H9 (cell line): ENCODE results near the gene MS4A6E. TPM values are rescaled to one million over a fixed set of nuclear protein-coding genes. Genes with fewer than 3 reads are reported as not detected.

Source experiments
- DNase-seq: peaks from one replicate; pipeline ENCODE4 v3.0.0-alpha.2; 2017
- H2AFZ ChIP-seq: one replicate; pipeline ENCODE4 v1.6.1; 2013; ENCODE audit warnings: mild to moderate bottlenecking, low read length, control low read depth, moderate library complexity
- H2AK5ac ChIP-seq: 2 replicates; pipeline ENCODE4 v1.6.1; 2013; ENCODE audit warnings: low read length, control low read depth, mixed read lengths; ENCODE audit not compliant: insufficient read length
- H2BK120ac ChIP-seq: one replicate; pipeline ENCODE4 v1.6.1; 2013; ENCODE audit warnings: low read depth, mild to moderate bottlenecking, low read length, control low read depth, inconsistent platforms; ENCODE audit not compliant: poor library complexity, severe bottlenecking
- H2BK12ac ChIP-seq: 2 replicates; pipeline ENCODE4 v1.6.1; 2013; ENCODE audit warnings: low read length, control low read depth, mixed read lengths, low read depth; ENCODE audit not compliant: insufficient read length
- H2BK15ac ChIP-seq: 2 replicates; pipeline ENCODE4 v1.6.1; 2013; ENCODE audit warnings: low read depth, low read length, control low read depth
- H2BK20ac ChIP-seq: one replicate; pipeline ENCODE4 v1.6.1; 2013; ENCODE audit warnings: low read depth, mild to moderate bottlenecking, low read length, control low read depth, inconsistent platforms; ENCODE audit not compliant: poor library complexity, severe bottlenecking
- H2BK5ac ChIP-seq: 2 replicates; pipeline ENCODE4 v1.6.1; 2013; ENCODE audit warnings: low read length, control low read depth, mixed read lengths; ENCODE audit not compliant: insufficient read length
- H3K14ac ChIP-seq: 2 replicates; pipeline ENCODE4 v1.6.1; 2013; ENCODE audit warnings: low read length, control low read depth; ENCODE audit not compliant: insufficient read depth
- H3K18ac ChIP-seq: 2 replicates; pipeline ENCODE4 v1.6.1; 2013; ENCODE audit warnings: low read depth, mild to moderate bottlenecking, mixed read lengths, low read length, control low read depth; ENCODE audit not compliant: insufficient read length
- H3K23ac ChIP-seq: 2 replicates; pipeline ENCODE4 v1.6.1; 2013; ENCODE audit warnings: low read length, control low read depth, mixed read lengths, low read depth; ENCODE audit not compliant: insufficient read length
- H3K23me2 ChIP-seq: 2 replicates; pipeline ENCODE4 v1.6.1; 2013; ENCODE audit warnings: low read depth, mild to moderate bottlenecking, mixed read lengths, low read length, control low read depth; ENCODE audit not compliant: insufficient read length, poor library complexity, severe bottlenecking
- H3K27ac ChIP-seq: 2 replicates; pipeline ENCODE4 v1.5.1; 2013; ENCODE audit warnings: low read length, control low read depth, mixed read lengths, low read depth; ENCODE audit not compliant: insufficient read length
- H3K27me3 ChIP-seq: 2 replicates; pipeline ENCODE4 v1.6.1; 2013; ENCODE audit warnings: low read length, control low read depth, inconsistent platforms; ENCODE audit not compliant: insufficient read depth
- H3K4ac ChIP-seq: 2 replicates; pipeline ENCODE4 v1.6.1; 2013; ENCODE audit warnings: low read depth, mild to moderate bottlenecking, control low read depth, inconsistent platforms, low read length, moderate library complexity
- H3K4me1 ChIP-seq: 2 replicates; pipeline ENCODE4 v1.6.1; 2013; ENCODE audit warnings: low read length, control low read depth, inconsistent platforms; ENCODE audit not compliant: insufficient read depth
- H3K4me2 ChIP-seq: 2 replicates; pipeline ENCODE4 v1.6.1; 2013; ENCODE audit warnings: low read length, control low read depth, mixed read lengths; ENCODE audit not compliant: insufficient read length, insufficient read depth
- H3K56ac ChIP-seq: 2 replicates; pipeline ENCODE4 v1.6.1; 2013; ENCODE audit warnings: low read depth, mild to moderate bottlenecking, mixed read lengths, low read length, control low read depth; ENCODE audit not compliant: insufficient read length
- H3K79me1 ChIP-seq: 2 replicates; pipeline ENCODE4 v1.6.1; 2013; ENCODE audit warnings: low read depth, mild to moderate bottlenecking, moderate library complexity, low read length, control low read depth, inconsistent platforms; ENCODE audit not compliant: insufficient read depth, poor library complexity, severe bottlenecking
- H3K79me2 ChIP-seq: 2 replicates; pipeline ENCODE4 v1.6.1; 2013; ENCODE audit warnings: low read length, control low read depth, inconsistent platforms; ENCODE audit not compliant: insufficient read depth
- H3K9ac ChIP-seq: 2 replicates; pipeline ENCODE4 v1.6.1; 2013; ENCODE audit warnings: low read length, control low read depth, mixed read lengths; ENCODE audit not compliant: insufficient read length; ENCODE audit errors: extremely low read depth
- H3K9me3 ChIP-seq: one replicate; pipeline ENCODE4 v1.6.1; 2013; ENCODE audit warnings: low read depth, low read length, inconsistent platforms; ENCODE audit not compliant: control insufficient read depth
- H3T11ph ChIP-seq: one replicate; pipeline ENCODE4 v1.6.1; 2013; ENCODE audit warnings: mild to moderate bottlenecking, low read length, control low read depth, inconsistent platforms
- H4K20me1 ChIP-seq: one replicate; pipeline ENCODE4 v1.6.1; 2013; ENCODE audit not compliant: control insufficient read depth, insufficient read length, insufficient read depth
- H4K5ac ChIP-seq: 2 replicates; pipeline ENCODE4 v1.6.1; 2013; ENCODE audit warnings: low read depth, mild to moderate bottlenecking, mixed read lengths, low read length, control low read depth; ENCODE audit not compliant: insufficient read length
- H4K8ac ChIP-seq: replicated peaks from 2 replicates; pipeline ENCODE4 v1.6.1; 2013; ENCODE audit warnings: low read length, control low read depth, mixed read lengths, low read depth; ENCODE audit not compliant: insufficient read length
- H4K91ac ChIP-seq: 2 replicates; pipeline ENCODE4 v1.6.1; 2013; ENCODE audit warnings: low read depth, mild to moderate bottlenecking, moderate library complexity, mixed read lengths, low read length, control low read depth; ENCODE audit not compliant: insufficient read length
- H3K27ac Mint-ChIP-seq, 3 experiments: 2 replicates in 2 of 3; 3 replicates in 1 of 3; pipeline ENCODE4 v1.8.0; 2020 to 2021; ENCODE audit warnings: mixed read lengths in 3 of 3, mild to moderate bottlenecking in 1 of 3, moderate library complexity in 1 of 3
- H3K27me3 Mint-ChIP-seq: 2 replicates; pipeline ENCODE4 v1.8.0; 2021; ENCODE audit warnings: low read depth, mild to moderate bottlenecking, moderate library complexity, mixed read lengths
- H3K36me3 Mint-ChIP-seq, 3 experiments: 2 replicates in 2 of 3; 3 replicates in 1 of 3; pipeline ENCODE4 v1.8.0; 2020 to 2021; ENCODE audit warnings: low read depth in 3 of 3, mixed read lengths in 3 of 3; ENCODE audit not compliant: insufficient read depth in 1 of 3
- H3K4me1 Mint-ChIP-seq, 2 experiments: 2 replicates each; pipeline ENCODE4 v1.8.0; 2020; ENCODE audit warnings: mixed read lengths in 2 of 2
- H3K4me3 Mint-ChIP-seq, 2 experiments: 2 replicates in 1 of 2; 3 replicates in 1 of 2; pipeline ENCODE4 v1.8.0; 2020 to 2021; ENCODE audit warnings: mild to moderate bottlenecking in 2 of 2, mixed read lengths in 2 of 2, moderate library complexity in 1 of 2
- H3K9me3 Mint-ChIP-seq, 2 experiments: 2 replicates in 1 of 2; 3 replicates in 1 of 2; pipeline ENCODE4 v1.8.0; 2020; ENCODE audit warnings: mild to moderate bottlenecking in 2 of 2, mixed read lengths in 2 of 2, moderate library complexity in 1 of 2
- WGBS: extraction: QIAGEN DNeasy Blood & Tissue Kit; methylation state at CpG from one replicate; pipeline ENCODE4 v1.1.7; 2013; ENCODE audit warnings: missing lambda C conversion rate, low lambda C conversion rate, mixed read lengths; ENCODE audit not compliant: insufficient read length; ENCODE audit errors: extremely low coverage; 5-methylcytosine and 5-hydroxymethylcytosine counted together
- total RNA-seq: library from RNA; stranded (reverse); gene quantifications from 2 replicates; pipeline ENCODE4 v1.2.1, GENCODE V29; 2021
- TF ChIP-seq, protein P1 (sequence below): fragments of 200-600 bp; sonication (generic); conservative IDR thresholded peaks from 3 replicates; pipeline ENCODE4 v1.8.0; 2021; ENCODE audit warnings: antibody characterized with exemption, mild to moderate bottlenecking

Gene MS4A6E
- total RNA-seq, 1 experiment from 2014 or later = not detected

DNA sequence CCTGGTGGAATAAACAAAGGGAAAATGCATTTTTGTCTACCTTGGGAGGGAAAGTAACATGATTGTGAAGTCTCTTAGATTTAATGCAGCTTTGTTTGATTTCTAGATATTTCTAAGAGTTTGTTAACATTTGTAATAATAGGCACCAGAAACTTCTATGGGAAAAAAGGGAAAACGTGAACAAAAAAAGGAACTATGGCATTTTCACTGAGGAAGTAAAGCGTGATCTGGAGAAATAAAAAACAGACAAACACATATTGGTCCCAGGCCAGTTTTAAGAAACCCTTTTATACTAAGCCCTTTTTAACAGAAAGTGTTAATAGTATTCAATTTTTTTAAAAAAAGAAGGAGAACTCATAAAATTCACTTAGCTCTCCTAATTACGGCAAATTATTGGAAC, 44.3 kb downstream of the MS4A6E start:
- Histone ChIP-seq H3K4me1 (no peaks in the 10 kb centered on the region), H3K4ac (no peak overlapping the region), H4K91ac (no peak overlapping the region), H2BK12ac (no peak overlapping the region), H4K8ac (no peak overlapping the region), H3K27ac (no peak overlapping the region), H2BK15ac (no peak overlapping the region), H3K79me1 (no peaks in the 10 kb centered on the region), H3K23ac (no peak overlapping the region), H2BK5ac (no peak overlapping the region), H3K18ac (no peak overlapping the region), H4K5ac (no peak overlapping the region), H2AK5ac (no peak overlapping the region), H3K27me3 (no peaks in the 10 kb centered on the region), H3K4me2 (no peak overlapping the region), H3K9ac (no peak overlapping the region), H2AFZ (no peak overlapping the region), H2BK120ac (no peak overlapping the region), H3T11ph (no peak overlapping the region), H3K79me2 (no peaks in the 10 kb centered on the region), H3K56ac (no peak overlapping the region), H4K20me1 (no peaks in the 10 kb centered on the region), H3K23me2 (no peaks in the 10 kb centered on the region), H2BK20ac (no peak overlapping the region), H3K9me3 (no peaks in the 10 kb centered on the region), H3K14ac (no peak overlapping the region)
- no peak overlapping the region for H3K27ac Mint-ChIP-seq
- H3K4me1 Mint-ChIP-seq = peaks cover 17 to 35% of the 10 kb centered on the region in 2 experiments
- no peaks in the 10 kb centered on the region; the same call in 1 of the 2 replicates for H3K27me3 Mint-ChIP-seq
- no CpG with 5 or more reads among the region's 3 CpGs for WGBS
- peaks cover 5 to 6% of the 10 kb centered on the region in 2 experiments; a peak in 4 of 5 replicates for H3K9me3 Mint-ChIP-seq
- no peak overlapping the region for H3K4me3 Mint-ChIP-seq
- peaks cover 2 to 18% (median 8%) of the 10 kb centered on the region in 3 experiments; a peak in 4 of 7 replicates for H3K36me3 Mint-ChIP-seq
- TF ChIP-seq, protein P1, sequence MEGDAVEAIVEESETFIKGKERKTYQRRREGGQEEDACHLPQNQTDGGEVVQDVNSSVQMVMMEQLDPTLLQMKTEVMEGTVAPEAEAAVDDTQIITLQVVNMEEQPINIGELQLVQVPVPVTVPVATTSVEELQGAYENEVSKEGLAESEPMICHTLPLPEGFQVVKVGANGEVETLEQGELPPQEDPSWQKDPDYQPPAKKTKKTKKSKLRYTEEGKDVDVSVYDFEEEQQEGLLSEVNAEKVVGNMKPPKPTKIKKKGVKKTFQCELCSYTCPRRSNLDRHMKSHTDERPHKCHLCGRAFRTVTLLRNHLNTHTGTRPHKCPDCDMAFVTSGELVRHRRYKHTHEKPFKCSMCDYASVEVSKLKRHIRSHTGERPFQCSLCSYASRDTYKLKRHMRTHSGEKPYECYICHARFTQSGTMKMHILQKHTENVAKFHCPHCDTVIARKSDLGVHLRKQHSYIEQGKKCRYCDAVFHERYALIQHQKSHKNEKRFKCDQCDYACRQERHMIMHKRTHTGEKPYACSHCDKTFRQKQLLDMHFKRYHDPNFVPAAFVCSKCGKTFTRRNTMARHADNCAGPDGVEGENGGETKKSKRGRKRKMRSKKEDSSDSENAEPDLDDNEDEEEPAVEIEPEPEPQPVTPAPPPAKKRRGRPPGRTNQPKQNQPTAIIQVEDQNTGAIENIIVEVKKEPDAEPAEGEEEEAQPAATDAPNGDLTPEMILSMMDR = no peak
- DNase-seq = no peak
